ENCODE results near the gene KSR1.
A peak's percentile ranks its signal among the peaks of the same experiment; 100 is the strongest.
"Not testable (repeated sequence)": the region's sequence is repeated elsewhere in the genome, so short reads cannot be mapped to it uniquely, and the experiment has no call there.

KSR1 gene

GRCh38 chr17:27455236-27455913 lies 873 bp upstream of the KSR1 start:
- no peak for DNase-seq

- no peak for DNase-seq
Measured at GRCh38 chr17:27456681-27457359, 572 bp downstream of the KSR1 start.

GRCh38 chr17:27457360-27457715 lies 1.1 kb downstream of the KSR1 start:
- no peak for DNase-seq

- peak; percentile 33 for DNase-seq
Measured at GRCh38 chr17:27457731-27458523, 1.7 kb downstream of the KSR1 start.

GRCh38 chr17:27458524-27458908 lies 2.3 kb downstream of the KSR1 start:
- no peak for DNase-seq

- no peak for DNase-seq
Measured at GRCh38 chr17:27459433-27459832, 3.2 kb downstream of the KSR1 start.

GRCh38 chr17:27460196-27460725 lies 4.0 kb downstream of the KSR1 start:
- no peak for DNase-seq

- DNase-seq, result no peak
Measured at GRCh38 chr17:27461192-27461859, 5.1 kb downstream of the KSR1 start.

GRCh38 chr17:27462149-27462548 lies 5.9 kb downstream of the KSR1 start:
- DNase-seq, result no peak

- peak; percentile 12 for DNase-seq
Measured at GRCh38 chr17:27462714-27463113, 6.5 kb downstream of the KSR1 start.

GRCh38 chr17:27463235-27463677 lies 7.0 kb downstream of the KSR1 start:
- DNase-seq, result peak; percentile 39

GRCh38 chr17:27464019-27464418 lies 7.8 kb downstream of the KSR1 start:
- DNase-seq, result not testable (repeated sequence)

GRCh38 chr17:27464431-27464830 lies 8.2 kb downstream of the KSR1 start:
- no peak for DNase-seq

- DNase-seq, result not testable (repeated sequence)
Measured at GRCh38 chr17:27465875-27466274, 9.6 kb downstream of the KSR1 start.

GRCh38 chr17:27466376-27466742 lies 10.1 kb downstream of the KSR1 start:
- DNase-seq, result no peak

GRCh38 chr17:27466743-27467375 lies 10.6 kb downstream of the KSR1 start:
- DNase-seq, result no peak

- DNase-seq, result no peak
Measured at GRCh38 chr17:27469256-27469655, 13.0 kb downstream of the KSR1 start.

- peak; percentile 14 for DNase-seq
Measured at GRCh38 chr17:27471321-27472269, 15.3 kb downstream of the KSR1 start.

GRCh38 chr17:27473190-27473747 lies 17.0 kb downstream of the KSR1 start:
- DNase-seq, result no peak

- no peak for DNase-seq
Measured at GRCh38 chr17:27473748-27474609, 17.7 kb downstream of the KSR1 start.

Measured in fibroblast of skin of abdomen (primary cell).